Calu3 (cell line): Measurements from ENCODE around the gene CYP4Z1. TPM values are rescaled to one million over a fixed set of nuclear protein-coding genes. Genes with fewer than 3 reads are reported as not detected.

Experiments used
- Bru-seq: library from RNA; stranded (reverse); fragments of 400-500 nt; gene quantifications from one replicate; lab custom pipeline; 2021; lab: Mats Ljungman, UMichigan
- BruChase-seq, 2 experiments: library from RNA; stranded (reverse); fragments of 400-500 nt; gene quantifications; one replicate each; lab custom pipeline; 2021; lab: Mats Ljungman, UMichigan
- BruUV-seq: library from RNA; stranded (reverse); fragments of 400-500 nt; replicated peaks from 2 replicates; lab custom pipeline; 2021; lab: Mats Ljungman, UMichigan
- CTCF ChIA-PET: fragments of 300-600 bp; sonication (Branson Sonifier 250); formaldehyde crosslinking; loops from one replicate; lab custom pipeline; 2022; ENCODE audit warnings: antibody characterized with exemption; lab: Charles Lee
- DNase-seq: peaks from one replicate; pipeline ENCODE4 v3.0.0; 2022
- H3K27ac Mint-ChIP-seq: one replicate; pipeline ENCODE4 v1.8.0; 2022; ENCODE audit warnings: mixed read lengths; ENCODE audit not compliant: unreplicated experiment
- H3K27me3 Mint-ChIP-seq: one replicate; pipeline ENCODE4 v1.8.0; 2022; ENCODE audit warnings: mixed read lengths; ENCODE audit not compliant: unreplicated experiment
- H3K36me3 Mint-ChIP-seq: one replicate; pipeline ENCODE4 v1.8.0; 2022; ENCODE audit warnings: mild to moderate bottlenecking, moderate library complexity, mixed read lengths; ENCODE audit not compliant: insufficient read depth, unreplicated experiment
- H3K4me1 Mint-ChIP-seq: one replicate; pipeline ENCODE4 v1.8.0; 2022; ENCODE audit warnings: mild to moderate bottlenecking, low read depth, mixed read lengths; ENCODE audit not compliant: unreplicated experiment
- H3K4me3 Mint-ChIP-seq: one replicate; pipeline ENCODE4 v1.8.0; 2022; ENCODE audit warnings: mild to moderate bottlenecking, low read depth, moderate library complexity, mixed read lengths; ENCODE audit not compliant: unreplicated experiment
- H3K9me3 Mint-ChIP-seq: one replicate; pipeline ENCODE4 v1.8.0; 2022; ENCODE audit warnings: low read depth, mixed read lengths; ENCODE audit not compliant: unreplicated experiment
- CTCF ChIP-seq: fragments of 200-600 bp; IDR thresholded peaks from one replicate; pipeline ENCODE4 v1.8.0; 2022; ENCODE audit warnings: antibody characterized with exemption; ENCODE audit not compliant: unreplicated experiment
- intact Hi-C: fragments of 100-400 bp; cut with micrococcal nuclease; formaldehyde crosslinking; loops from one replicate; pipeline ENCODE4 v1.10.0; 2022; ENCODE audit not compliant: unreplicated experiment
- long read RNA-seq: library from polyadenylated mRNA; stranded (forward); transcript quantifications from one replicate; pipeline ENCODE4 v2.0.0, GENCODE V29; 2022
- total RNA-seq: library from RNA; stranded (reverse); gene quantifications from 2 replicates; pipeline ENCODE4 v1.2.3, GENCODE V29; 2022

The CYP4Z1 gene
- not detected in 2 replicates for total RNA-seq
- percentile 7 among the genes with signal in this experiment for Bru-seq, nascent RNA
- percentile 3 among the genes with signal in this experiment for BruChase-seq, experiment 1, labeled RNA remaining after a 6-hour chase
- BruChase-seq, experiment 2, labeled RNA remaining after a 2-hour chase: not detected
- long read RNA-seq: 0 reads

GRCh38 chr1:47067097-47067594, at the start of gene CYP4Z1:
TSS of gene CYP4Z1 (plus strand) at chr1:47067231. CDS start at chr1:47067491, 260 bp downstream.
- H3K27me3 Mint-ChIP-seq: peaks cover 48% of the 10 kb centered on the region
- CTCF ChIA-PET: no interaction called here
- no TSS peak for BruUV-seq

GRCh38 chr1:47021070-47021469, 46.0 kb upstream of the CYP4Z1 start:
- DNase-seq: no peak
- no peak overlapping the region for H3K4me3 Mint-ChIP-seq
- no peak for TF ChIP-seq CTCF
- no peak overlapping the region for H3K27ac Mint-ChIP-seq
- BruUV-seq: no TSS peak
- no peaks in the 10 kb centered on the region for H3K9me3 Mint-ChIP-seq
- intact Hi-C loops: no loop called here
- H3K27me3 Mint-ChIP-seq: peaks cover 27% of the 10 kb centered on the region
- CTCF ChIA-PET: no interaction called here
- H3K4me1 Mint-ChIP-seq: no peaks in the 10 kb centered on the region
- peaks cover 5% of the 10 kb centered on the region for H3K36me3 Mint-ChIP-seq

More at GRCh38 chr1:47067097-47067594, at the start of gene CYP4Z1:
- intact Hi-C loops: no loop called here
- Mint-ChIP-seq H3K9me3 (no peaks in the 10 kb centered on the region), H3K36me3 (no peaks in the 10 kb centered on the region), H3K27ac (no peak within 1 kb of the TSS), H3K4me1 (no peaks in the 10 kb centered on the region), H3K4me3 (no peak within 1 kb of the TSS)
- TF ChIP-seq CTCF: no peak
- no peak for DNase-seq

GRCh38 chr1:47023268-47024140, 43.5 kb upstream of the CYP4Z1 start, which contains the start of gene CYP4X1:
TSS of gene CYP4X1 (plus strand) at chr1:47023669. CDS start at chr1:47023818, 149 bp downstream.
- CTCF ChIA-PET: interaction anchor here (1.0 kb wide), 1 partner anchor 21 kb away, joined by 3 read pairs; no protein-coding TSS in a partner anchor
- no peaks in the 10 kb centered on the region for H3K4me1 Mint-ChIP-seq
- peaks cover 30% of the 10 kb centered on the region for H3K27me3 Mint-ChIP-seq
- peaks cover 5% of the 10 kb centered on the region for H3K36me3 Mint-ChIP-seq
- H3K9me3 Mint-ChIP-seq: no peaks in the 10 kb centered on the region
- H3K4me3 Mint-ChIP-seq: peak within 1 kb of the TSS; percentile 76
- no TSS peak for BruUV-seq
- TF ChIP-seq CTCF: no peak
- no peak within 1 kb of the TSS for H3K27ac Mint-ChIP-seq
- intact Hi-C loops: no loop called here
- DNase-seq: peak; percentile 29

GRCh38 chr1:47024141-47024801, 42.8 kb upstream of the CYP4Z1 start:
- Mint-ChIP-seq H3K4me3 (peak overlapping the region; percentile 76), H3K36me3 (peaks cover 5% of the 10 kb centered on the region), H3K27me3 (peaks cover 30% of the 10 kb centered on the region), H3K27ac (no peak overlapping the region), H3K9me3 (no peaks in the 10 kb centered on the region), H3K4me1 (peaks cover 4% of the 10 kb centered on the region)
- intact Hi-C loops: no loop called here
- no TSS peak for BruUV-seq
- CTCF ChIA-PET: interaction anchor here (1.0 kb wide), 1 partner anchor 22 kb away, joined by 3 read pairs; no protein-coding TSS in a partner anchor
- DNase-seq: no peak
- no peak for TF ChIP-seq CTCF
